ENCODE data around the gene ITM2C.

- no peak for TF ChIP-seq CTCF (conservative IDR thresholded peaks at IDR 0.05; ENCODE audit: low read length)
- TF ChIP-seq EZH2phosphoT487 (IDR thresholded peaks at IDR 0.05; ENCODE audit: borderline replicate concordance) = no peak
Observed at GRCh38 chr2:230846360-230846759, 18.4 kb upstream of the ITM2C start.
